ENCODE measurements around the gene ZBTB22. TPM values are rescaled to one million over a fixed set of nuclear protein-coding genes. Genes with fewer than 3 reads are reported as not detected.

Gene ZBTB22
- total RNA-seq = 10 to 100 TPM; 19.4 to 21.9 TPM

GRCh38 chr6:33317669-33318425 lies at the start of gene ZBTB22:
Gene ZBTB22 (minus strand): TSS chr6:33317744. CDS start chr6:33316916, 828 bp downstream.

GRCh38 chr6:33313709-33314514 lies 3.6 kb downstream of the ZBTB22 start, which contains the start of gene TAPBP:
Gene TAPBP (minus strand): TSS chr6:33314078. CDS start chr6:33314041, 37 bp downstream.

GRCh38 chr6:33298773-33299236 lies 18.7 kb downstream of the ZBTB22 start, which contains the start of gene RGL2:
Gene RGL2 (minus strand): TSS chr6:33298942. CDS start chr6:33298610, 332 bp downstream.

GRCh38 chr6:33288921-33289783 lies 28.4 kb downstream of the ZBTB22 start, which contains the start of the genes PFDN6 and WDR46:
Gene PFDN6 (plus strand): TSS chr6:33289601. CDS start chr6:33289857, 256 bp downstream.
Gene WDR46 (minus strand): TSS chr6:33289239. CDS start chr6:33289170, 69 bp downstream.

GRCh38 chr6:33276864-33277662 lies 40.5 kb downstream of the ZBTB22 start, which contains the start of gene B3GALT4:
Gene B3GALT4 (plus strand): TSS chr6:33277123. CDS start chr6:33277420, 297 bp downstream.

GRCh38 chr6:33271468-33272274 lies 45.9 kb downstream of the ZBTB22 start, which contains the start of the genes RPS18 and VPS52:
Gene RPS18 (plus strand): TSS chr6:33272075. CDS start chr6:33272120, 45 bp downstream.
Gene VPS52 (minus strand): TSS chr6:33271876. CDS start chr6:33271675, 201 bp downstream.

Small RNA genes within 50 kb of the gene (microRNA-seq; reads per million reads assigned to microRNA genes)
- gene MIR6834 (ENCODE audit: borderline microRNAs expressed, borderline replicate concordance) = not detected
- not detected for gene MIR6873 (ENCODE audit: borderline microRNAs expressed, borderline replicate concordance)

Other genes starting within 250 kb of the ZBTB22 start
- 10 to 100 TPM; 30.4 to 32.4 TPM for gene HLA-DPA1, start 244.1 kb downstream of the ZBTB22 start, total RNA-seq
- 10 to 100 TPM; 19.0 to 19.2 TPM for gene HLA-DPB1, start 241.8 kb downstream of the ZBTB22 start, total RNA-seq
- under 1 TPM; 0.50 to 0.63 TPM for gene COL11A2, start 125.3 kb downstream of the ZBTB22 start, total RNA-seq
- gene RXRB, start 117.1 kb downstream of the ZBTB22 start, total RNA-seq = 10 to 100 TPM; 49.6 to 49.7 TPM
- gene SLC39A7, start 116.9 kb downstream of the ZBTB22 start, total RNA-seq = 10 to 100 TPM; 39.6 to 41.7 TPM
- 10 to 100 TPM; 15.4 to 18.0 TPM for gene HSD17B8, start 113.1 kb downstream of the ZBTB22 start, total RNA-seq
- gene RING1, start 109.2 kb downstream of the ZBTB22 start, total RNA-seq = 10 to 100 TPM; 37.6 to 37.7 TPM
- gene VPS52, start 45.9 kb downstream of the ZBTB22 start, total RNA-seq = 10 to 100 TPM; 71.8 to 76.2 TPM
- gene RPS18, start 45.7 kb downstream of the ZBTB22 start, total RNA-seq = 1,000 to 10,000 TPM; 3,258 to 3,316 TPM
- 10 to 100 TPM; 23.3 to 23.9 TPM for gene B3GALT4, start 40.6 kb downstream of the ZBTB22 start, total RNA-seq
- 10 to 100 TPM; 47.0 to 47.8 TPM for gene WDR46, start 28.5 kb downstream of the ZBTB22 start, total RNA-seq
- 10 to 100 TPM; 55.1 to 57.3 TPM for gene PFDN6, start 28.1 kb downstream of the ZBTB22 start, total RNA-seq
- gene RGL2, start 18.8 kb downstream of the ZBTB22 start, total RNA-seq = 10 to 100 TPM; 52.5 to 58.6 TPM
- gene TAPBP, start 3.7 kb downstream of the ZBTB22 start, total RNA-seq = 100 to 1,000 TPM; 273 to 274 TPM
- gene DAXX, start 5.2 kb upstream of the ZBTB22 start, total RNA-seq = 100 to 1,000 TPM; 108 to 111 TPM
- gene KIFC1, start 74.1 kb upstream of the ZBTB22 start, total RNA-seq = 100 to 1,000 TPM; 106 to 109 TPM
- gene PHF1, start 93.3 kb upstream of the ZBTB22 start, total RNA-seq = 10 to 100 TPM; 46.7 to 52.7 TPM
- gene CUTA, start 100.4 kb upstream of the ZBTB22 start, total RNA-seq = 100 to 1,000 TPM; 197 to 215 TPM
- 10 to 100 TPM; 48.0 to 52.1 TPM for gene SYNGAP1, start 102.3 kb upstream of the ZBTB22 start, total RNA-seq
- 1 to 10 TPM; 6.5 to 7.1 TPM for gene ZBTB9, start 136.8 kb upstream of the ZBTB22 start, total RNA-seq